HG03378 (cell line): ENCODE results near the gene SCN7A.
A peak's percentile ranks its signal among the peaks of the same experiment; 100 is the strongest.
"Not testable (repeated sequence)": the region's sequence is repeated elsewhere in the genome, so short reads cannot be mapped to it uniquely, and the experiment has no call there.

Source experiments
- ATAC-seq: cut with Tn5 transposase; IDR thresholded peaks from one replicate; pipeline ENCODE4 v1.9.1; 2021; ENCODE audit warnings: mild to moderate bottlenecking, moderate library complexity; ENCODE audit not compliant: unreplicated experiment

Gene SCN7A

GRCh38 chr2:166360906-166361305, 133.1 kb downstream of the SCN7A start:
- peak; percentile 12 for ATAC-seq

- no peak for ATAC-seq
Measured at GRCh38 chr2:166360426-166360825, 133.6 kb downstream of the SCN7A start.

- ATAC-seq = not testable (repeated sequence)
Measured at GRCh38 chr2:166357950-166358321, 136.1 kb downstream of the SCN7A start.

- no peak for ATAC-seq
Measured at GRCh38 chr2:166357068-166357949, 136.7 kb downstream of the SCN7A start.
